GM18870 (cell line): ENCODE results near the gene SLC2A13.
A peak's percentile ranks its signal among the peaks of the same experiment; 100 is the strongest.
"Not testable (repeated sequence)": the region's sequence is repeated elsewhere in the genome, so short reads cannot be mapped to it uniquely, and the experiment has no call there.

Experiments
- ATAC-seq: cut with Tn5 transposase; IDR thresholded peaks from one replicate; pipeline ENCODE4 v1.9.1; 2021; ENCODE audit warnings: moderate library complexity; ENCODE audit not compliant: unreplicated experiment

Gene SLC2A13

DNA sequence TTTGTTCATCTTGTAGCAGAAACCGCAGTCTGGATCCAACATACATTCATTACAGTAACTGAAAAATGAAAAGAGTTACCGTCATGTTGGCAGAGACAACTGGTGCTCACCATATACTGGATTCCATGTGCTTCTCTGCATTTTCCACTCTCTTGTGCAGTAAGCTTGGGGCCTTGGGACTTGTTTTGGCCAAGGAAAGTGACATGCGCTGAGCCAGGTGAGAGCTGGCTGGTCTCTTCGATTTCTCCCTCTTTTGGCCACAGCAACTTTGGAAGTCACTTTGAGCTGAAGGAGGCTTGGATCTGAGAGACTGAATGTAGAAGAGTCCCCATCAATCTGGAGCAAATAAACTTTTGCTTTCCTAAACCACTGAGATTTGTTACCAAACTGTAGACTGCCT lies 275.7 kb downstream of the SLC2A13 start:
- ATAC-seq, result no peak

DNA sequence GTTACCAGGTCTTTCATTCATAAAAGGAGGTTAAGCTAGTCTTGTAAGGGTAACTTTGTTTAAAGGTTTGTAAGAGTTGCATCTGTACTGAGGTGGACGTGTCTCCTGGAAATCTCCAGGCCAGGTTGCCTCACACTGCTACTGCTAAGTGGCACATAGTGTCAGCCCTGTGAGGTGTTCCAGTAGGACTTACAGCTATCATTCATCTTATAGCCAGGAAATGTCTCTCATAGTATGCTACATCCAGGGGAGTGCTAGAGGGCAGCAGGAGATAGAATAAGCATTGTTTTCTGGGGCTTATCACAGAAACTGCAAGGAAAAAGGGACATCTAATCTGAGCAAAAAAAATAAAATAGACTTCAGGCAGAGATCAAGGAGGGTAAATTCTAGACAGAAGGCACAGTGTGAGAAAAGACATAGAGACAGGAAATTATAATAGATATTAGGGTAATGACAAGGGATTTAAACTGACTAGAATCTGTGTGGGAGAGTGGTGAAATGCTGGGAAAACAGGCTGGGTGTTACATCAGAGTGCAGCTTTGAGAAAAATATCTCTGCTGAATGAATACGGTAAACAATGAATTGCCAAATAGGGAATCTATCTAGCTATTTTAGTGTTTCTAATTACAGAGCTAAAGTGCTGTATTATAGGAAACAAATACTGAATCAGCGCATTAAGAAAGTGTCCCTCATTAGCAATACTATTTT lies 281.2 kb downstream of the SLC2A13 start:
- no peak for ATAC-seq

DNA sequence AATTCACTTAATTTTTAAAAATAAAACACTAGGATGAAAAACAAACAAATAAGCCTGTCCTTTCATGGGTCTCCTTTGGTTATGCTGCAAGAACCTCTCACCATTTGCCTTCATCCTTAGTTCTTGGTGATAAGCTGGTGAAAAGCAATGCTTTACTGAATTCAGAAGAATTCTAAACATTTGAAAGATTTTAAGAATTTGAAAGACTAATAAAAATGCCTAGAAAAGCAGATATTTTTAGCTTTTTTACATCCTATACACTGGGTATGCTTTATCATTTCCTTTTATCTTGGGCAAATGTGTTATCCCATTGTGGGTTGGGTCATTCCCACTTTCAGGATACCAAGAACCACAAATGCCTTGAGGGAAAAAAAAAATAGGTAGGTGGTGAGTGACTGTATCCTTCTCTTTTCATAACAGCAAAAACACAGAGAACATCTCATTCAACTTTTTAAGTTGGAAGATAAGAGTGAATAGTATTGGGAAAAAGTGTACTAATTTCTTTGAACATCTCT lies 289.2 kb downstream of the SLC2A13 start:
- no peak for ATAC-seq

DNA sequence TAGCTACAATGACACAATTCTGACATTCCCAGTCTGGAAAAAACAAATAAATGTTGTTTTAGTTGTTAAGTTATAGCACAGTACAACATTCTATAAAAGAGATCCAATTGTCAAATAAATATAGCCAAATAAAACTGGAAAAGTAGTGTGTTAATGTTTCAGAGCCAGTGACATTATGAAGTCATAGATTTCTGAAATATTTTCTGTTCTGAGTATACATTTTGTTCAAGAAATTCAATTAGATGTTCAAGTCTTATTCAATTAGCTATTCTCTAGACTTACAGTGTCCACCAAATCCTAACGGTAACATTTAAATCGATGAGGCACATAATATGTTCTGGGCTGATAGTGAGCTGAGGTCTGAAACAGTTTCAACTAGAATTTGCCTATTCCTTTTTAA lies 290.1 kb downstream of the SLC2A13 start:
- no peak for ATAC-seq

DNA sequence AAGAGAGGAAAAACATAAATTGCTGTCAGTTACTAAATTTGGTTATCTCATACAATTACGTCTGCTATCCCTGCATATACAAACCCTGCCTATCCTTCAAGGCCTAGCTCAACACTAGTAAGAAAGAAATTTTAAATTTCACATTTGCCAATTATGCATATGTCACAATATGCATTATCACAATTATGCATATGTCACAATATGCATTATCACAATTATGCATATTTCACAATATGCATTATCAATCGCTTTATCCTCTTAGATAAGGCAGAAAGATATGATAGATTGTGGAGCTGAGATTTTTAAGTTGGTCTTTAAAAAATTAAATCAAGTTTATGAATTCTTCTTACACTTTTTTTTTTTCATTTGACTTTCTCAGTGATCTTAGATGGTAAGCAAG lies 291.3 kb downstream of the SLC2A13 start:
- no peak for ATAC-seq

DNA sequence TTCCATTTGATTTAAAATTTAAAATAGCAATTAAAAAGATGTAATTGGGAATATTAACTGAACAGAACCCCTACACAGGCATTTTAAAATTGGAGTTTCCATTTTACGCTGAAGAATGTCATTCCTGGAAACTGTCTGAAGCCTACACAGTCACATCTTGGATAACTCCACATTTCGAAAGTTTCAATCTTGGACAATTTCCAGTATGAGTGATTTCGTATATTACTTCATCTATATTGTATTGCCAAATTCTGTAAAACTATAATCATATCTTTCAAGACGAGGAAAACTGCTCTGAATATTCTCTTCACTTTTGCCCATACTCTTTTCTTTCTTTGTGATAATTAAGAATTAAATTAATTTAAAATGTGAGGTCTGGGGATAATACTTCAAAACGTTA lies 292.1 kb downstream of the SLC2A13 start:
- no peak for ATAC-seq

DNA sequence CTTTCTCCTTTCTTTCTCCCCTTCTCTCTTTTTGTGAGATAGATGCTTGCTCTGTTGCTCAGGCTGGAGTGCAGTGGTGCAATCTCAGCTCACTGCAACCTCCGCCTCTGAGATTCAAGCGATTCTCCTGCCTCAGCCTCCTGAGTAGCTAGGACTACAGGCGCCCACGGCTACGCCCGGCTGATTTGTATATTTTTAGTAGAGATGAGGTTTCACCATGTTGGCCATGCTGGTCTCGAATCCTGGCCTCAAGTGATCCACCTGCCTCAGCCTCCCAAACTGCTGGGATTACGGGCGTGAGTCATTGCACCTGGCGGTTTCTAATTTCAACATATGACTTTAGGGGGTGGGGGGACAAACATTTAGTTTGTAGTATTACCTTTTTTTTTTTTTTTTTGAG lies 293.4 kb downstream of the SLC2A13 start:
- not testable (repeated sequence) for ATAC-seq

DNA sequence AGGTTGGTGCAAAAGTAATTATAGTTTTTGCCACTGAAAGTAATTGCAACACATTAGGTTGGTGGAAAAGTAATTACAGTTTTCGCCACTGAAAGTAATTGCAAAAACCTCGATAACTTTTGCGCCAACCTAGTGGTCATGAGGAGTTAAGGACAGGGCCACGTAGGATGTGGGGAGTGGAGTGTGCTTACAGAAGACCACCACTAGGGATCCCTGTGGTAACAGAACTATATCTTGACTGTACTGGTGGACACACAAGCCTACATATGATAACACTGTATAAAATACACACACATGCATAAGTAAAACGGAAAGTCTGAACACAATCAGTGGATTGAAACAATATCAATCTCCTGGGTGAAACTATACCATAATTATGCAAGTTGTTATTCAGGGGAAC lies 298.8 kb downstream of the SLC2A13 start:
- ATAC-seq, result peak; percentile 57

DNA sequence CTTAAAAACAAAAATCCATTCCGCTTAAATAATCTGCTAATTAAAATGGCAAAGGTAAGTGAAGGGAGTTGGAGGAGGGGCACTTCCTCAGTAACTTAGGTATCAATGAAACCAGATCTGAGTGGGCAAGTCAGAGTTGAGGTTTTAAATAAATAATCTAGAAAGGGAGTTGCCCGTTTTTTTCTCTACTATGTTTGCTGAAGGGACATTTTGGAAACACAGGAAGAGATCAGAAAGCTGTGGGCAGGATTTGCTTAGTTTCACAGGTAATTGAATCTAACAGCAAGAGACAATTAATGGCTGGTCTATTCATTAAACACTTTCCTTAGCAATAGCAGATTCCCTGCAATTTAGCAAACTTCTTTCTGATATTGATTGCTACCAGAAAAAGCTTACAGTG lies 300.2 kb downstream of the SLC2A13 start:
- ATAC-seq, result no peak

DNA sequence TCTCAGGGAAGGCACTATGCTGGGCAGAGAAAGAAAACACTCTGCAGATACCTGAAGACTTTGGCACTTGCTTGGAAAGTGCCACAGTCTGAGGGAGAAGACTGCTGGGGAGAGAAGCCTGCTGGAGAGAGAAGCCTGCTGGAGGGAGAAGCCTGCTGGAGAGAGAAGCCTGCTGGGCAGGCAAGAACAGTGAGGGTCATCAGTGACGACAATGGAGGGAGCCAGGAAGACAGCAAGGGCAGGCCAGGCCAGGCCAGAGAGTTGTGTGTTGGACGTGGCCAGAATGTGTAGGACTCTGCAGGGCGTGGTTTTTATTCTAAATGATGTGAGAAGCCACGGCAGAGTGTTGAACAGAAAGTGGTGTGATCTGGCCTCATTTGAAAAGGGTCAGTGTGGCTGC lies 301.0 kb downstream of the SLC2A13 start:
- ATAC-seq, result no peak

DNA sequence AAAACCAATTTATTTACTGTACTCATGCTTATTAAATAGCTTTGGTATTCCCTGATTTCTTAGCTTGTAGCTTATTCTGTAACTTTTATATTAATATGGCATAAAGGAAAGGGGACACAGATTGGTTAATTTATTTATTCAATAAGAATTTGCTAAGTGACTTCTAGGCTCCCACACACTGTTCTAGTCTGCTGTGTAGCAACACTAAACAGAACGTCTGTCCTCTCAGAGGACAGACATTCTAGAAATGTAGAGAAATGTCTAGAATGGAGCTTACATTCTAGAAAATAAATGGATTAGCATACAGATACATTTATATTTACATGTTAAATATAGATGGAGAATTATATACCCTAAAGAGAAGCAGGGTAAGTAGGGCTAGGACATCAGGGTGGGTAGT lies 301.4 kb downstream of the SLC2A13 start:
- no peak for ATAC-seq

DNA sequence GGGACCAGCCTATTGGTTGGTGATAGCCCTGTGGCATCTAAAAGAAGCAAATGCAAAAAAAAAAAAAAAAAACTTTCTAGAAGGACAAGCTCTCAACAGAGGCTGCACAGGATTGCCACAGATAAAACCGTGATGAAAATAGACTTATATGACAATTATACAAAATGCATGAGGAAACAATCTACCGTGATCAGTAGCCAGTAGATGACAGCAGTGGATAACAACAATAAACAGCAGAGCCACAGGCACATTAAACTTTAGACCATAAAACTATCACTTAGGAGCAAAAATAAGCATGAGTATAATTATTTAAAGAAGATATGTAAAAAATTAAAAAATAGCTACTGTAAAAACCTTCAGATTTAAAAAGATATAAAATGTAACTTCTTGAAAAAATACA lies 302.7 kb downstream of the SLC2A13 start:
- ATAC-seq, result no peak

DNA sequence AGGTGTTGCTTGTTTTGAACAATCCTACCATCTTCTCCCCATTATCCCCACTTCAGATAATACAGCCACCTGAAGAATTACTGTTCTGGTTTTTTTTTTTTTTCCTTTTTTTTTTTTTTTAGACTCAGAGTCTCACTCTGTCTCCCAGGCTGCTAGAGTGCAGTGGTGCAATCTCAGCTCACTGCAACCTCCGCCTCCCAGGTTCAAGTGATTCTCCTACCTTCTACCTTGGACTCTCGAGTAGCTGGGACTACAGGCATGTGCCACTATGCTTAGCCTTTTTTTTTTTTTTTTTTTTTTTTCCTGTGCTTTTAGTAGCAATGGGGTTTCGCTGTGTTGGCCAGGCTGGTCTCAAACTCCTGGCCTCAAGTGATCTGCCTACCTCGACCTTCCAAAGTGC lies 306.9 kb downstream of the SLC2A13 start:
- no peak for ATAC-seq

DNA sequence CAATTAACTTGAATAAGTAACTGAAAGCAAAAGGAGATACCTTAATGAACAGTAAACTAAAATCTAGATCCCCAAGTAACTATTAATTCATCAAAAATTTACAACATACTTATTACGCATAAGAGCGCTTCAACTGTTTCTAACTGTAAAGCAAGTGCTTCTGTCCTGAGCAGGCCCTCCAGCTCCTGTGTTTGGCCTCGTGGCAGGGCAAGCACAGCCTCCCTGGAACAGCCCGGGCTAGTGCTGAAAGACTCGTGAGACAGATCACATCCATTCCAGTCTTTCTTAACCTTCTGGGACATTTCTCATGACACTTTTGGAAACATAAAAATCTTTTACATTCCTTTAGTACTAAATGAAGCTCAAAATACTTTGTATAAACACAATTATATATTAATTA lies 307.5 kb downstream of the SLC2A13 start:
- no peak for ATAC-seq

DNA sequence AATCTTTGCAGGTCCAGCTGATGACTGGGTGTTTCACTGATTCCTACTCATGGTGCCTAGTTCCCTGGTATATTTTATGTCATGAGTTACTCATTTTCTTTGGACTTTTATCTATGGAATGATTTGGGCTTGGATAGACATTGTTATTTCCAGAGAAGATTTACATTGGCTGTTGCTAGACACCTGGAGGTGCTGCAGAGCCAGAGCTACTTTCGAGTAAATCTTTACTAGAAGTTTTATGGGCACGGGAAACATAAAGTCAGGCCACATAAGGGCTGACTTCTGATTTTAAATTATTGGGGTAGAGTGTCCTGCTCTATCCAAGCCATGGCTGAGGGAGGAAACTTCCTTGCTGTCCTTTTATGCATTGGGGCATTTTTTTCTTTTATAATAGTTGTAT lies 310.4 kb downstream of the SLC2A13 start:
- ATAC-seq, result no peak

DNA sequence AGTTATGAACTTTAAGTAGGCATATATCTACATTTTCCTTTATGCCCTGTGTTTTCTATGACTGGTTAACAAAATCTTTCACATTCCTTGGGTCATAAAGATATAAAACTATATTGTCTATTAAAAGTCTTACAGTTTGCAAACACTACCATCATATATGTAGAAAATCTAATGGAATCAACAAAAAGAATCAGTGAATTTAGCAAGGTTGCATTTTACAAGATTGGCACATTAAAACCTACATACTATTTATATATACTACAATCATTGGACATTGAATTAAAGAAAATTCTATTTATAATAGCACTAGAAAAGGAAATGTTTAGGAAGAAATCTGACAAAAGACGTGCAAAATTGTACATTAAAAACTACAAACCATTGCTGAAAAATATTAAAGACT lies 312.9 kb downstream of the SLC2A13 start:
- no peak for ATAC-seq

DNA sequence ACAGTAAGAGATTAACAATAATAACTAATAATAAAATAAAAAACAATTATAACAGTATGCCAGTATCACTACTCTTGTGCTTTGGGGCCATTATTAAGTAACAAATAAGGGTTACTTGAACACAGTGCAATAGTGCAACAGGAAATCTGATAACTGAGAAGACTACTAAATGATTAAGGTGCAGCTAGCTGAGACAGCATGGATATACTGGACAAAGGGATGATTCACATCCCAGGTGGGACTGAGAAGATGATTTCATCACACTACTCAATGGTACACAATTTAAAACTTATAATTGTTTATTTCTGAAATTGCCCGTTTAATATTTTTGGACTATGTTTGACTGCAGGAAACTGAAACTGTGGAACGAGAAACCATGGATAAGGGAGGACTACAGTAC lies 317.6 kb downstream of the SLC2A13 start:
- no peak for ATAC-seq

DNA sequence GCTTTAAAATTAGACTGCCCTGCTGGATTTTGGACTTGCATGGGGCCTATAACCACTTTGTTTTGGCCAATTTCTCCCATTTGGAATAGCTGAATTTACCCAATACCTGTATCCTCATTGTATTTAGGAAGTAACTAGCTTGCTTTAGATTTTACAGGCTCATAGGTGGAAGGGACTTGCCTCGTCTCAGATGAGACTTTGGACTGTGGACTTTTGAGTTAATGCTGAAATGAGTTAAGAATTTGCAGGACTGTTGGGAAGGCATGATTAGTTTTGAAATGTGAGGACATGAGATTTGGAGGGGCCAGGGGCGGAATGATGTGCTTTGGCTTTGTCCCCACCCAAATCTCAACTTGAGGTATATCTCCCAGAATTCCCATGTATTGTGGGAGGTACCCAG lies 320.1 kb downstream of the SLC2A13 start:
- ATAC-seq, result not testable (repeated sequence)

DNA sequence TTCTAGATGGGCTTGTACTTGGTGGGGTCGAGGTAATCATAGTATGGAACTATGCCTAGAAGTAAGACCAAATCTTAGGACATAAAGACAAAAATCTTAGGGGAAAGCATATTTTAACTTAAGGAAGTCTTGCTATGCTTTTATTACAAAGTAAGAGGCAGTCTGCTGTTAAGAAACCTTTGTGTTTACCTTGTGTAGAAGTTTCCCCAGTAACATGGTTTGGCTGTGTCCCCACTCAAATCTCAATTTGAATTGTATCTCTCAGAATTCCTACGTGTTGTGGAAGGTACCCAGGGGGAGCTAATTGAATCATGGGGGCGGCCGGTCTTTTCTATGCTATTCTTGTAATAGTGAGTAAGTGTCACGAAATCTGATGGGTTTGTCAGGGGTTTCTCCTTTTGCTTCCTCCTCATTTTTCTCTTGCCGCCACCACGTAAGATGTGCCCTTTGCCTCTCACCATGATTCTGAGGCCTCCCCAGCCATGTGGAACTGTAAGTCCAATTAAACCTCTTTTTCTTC lies 323.8 kb downstream of the SLC2A13 start:
- ATAC-seq, result no peak

DNA sequence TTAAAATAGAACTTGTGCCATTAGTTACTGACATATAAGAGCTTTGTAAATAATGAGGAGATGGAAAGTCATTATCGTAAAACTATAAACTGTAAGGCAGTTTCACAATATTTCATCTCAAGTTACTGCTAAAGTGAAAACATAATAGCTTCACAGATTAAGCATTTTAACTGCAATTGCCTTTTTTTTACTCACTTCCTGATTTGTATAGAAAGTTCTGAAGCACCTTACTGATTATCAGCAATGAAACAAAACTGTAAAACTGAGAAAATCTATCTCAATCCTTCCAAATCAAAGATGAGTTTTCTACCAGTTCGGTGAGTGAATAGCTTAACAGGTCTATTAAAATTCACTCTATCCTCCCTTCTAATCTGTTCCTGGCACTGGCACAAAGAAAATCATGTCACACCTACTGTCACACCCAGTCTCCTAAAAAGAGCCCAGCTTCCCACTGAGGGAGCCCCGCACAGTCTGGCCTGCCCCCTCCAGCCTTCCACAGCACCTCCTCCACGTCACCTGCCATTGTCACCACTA lies 324.9 kb downstream of the SLC2A13 start:
- no peak for ATAC-seq

DNA sequence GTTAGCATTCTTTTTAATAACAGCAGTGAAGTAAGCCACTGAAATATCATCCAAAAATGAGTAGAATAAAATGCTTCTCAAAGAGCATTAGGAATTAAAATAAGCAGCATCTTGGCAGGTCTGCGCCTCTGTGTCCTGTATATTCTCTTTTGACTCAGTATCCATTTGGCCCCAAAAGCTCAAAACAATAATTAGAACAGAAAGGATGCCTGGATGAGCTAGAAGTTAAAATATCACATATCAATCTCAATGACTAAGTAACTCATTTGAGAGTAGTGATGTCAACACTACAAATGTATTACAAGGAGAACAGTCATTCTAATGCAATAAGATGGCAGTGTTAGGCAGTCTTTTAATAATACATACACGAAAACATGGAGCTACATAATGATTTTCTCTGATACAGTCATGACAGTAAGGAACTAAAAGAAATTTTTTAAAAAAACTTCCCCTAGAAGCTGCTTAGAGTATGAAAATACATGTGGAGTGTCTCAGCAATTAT lies 325.4 kb downstream of the SLC2A13 start:
- no peak for ATAC-seq

DNA sequence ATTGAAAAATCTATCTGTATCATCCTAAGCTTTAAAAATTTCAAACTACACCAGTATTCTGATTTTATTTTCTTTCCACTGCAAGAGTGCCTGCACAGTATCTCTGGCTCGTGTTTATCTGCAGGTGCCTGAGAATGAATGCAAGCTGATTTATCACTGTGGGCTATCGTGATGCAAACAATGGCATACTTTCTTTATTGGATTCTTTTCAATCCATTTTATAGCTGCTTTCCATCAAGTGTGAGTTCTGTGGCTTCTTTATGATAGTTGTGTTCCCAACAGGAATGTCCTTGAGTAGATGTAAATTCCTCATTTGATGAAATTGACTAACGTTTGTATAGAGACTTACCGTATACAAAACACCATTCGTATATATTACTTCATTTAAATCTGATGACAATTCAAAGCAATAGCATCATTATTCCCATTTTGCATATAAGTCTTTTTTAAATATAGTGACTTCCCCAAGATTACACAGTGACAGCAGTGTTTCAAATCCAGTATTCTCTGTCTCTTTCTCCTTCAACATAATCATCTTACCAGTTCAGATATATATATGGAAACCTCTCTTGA lies 326.0 kb downstream of the SLC2A13 start:
- ATAC-seq, result no peak
